Hepatocyte (in vitro differentiated cells): Measurements from ENCODE around the gene DGCR2. TPM values are rescaled to one million over a fixed set of nuclear protein-coding genes. Genes with fewer than 3 reads are reported as not detected.

ENCODE experiments used
- DNase-seq: peaks from one replicate; pipeline ENCODE4 v3.0.0-alpha.2; 2016; ENCODE audit warnings: low spot score
- H2AFZ ChIP-seq: fragments of 200-600 bp; sonication (generic); 2 replicates; pipeline ENCODE4 v1.6.0; 2016; ENCODE audit warnings: antibody characterized with exemption, mild to moderate bottlenecking
- H3K27ac ChIP-seq: fragments of 200-600 bp; sonication (generic); 2 replicates; pipeline ENCODE4 v1.5.1; 2016; ENCODE audit warnings: mild to moderate bottlenecking
- H3K27me3 ChIP-seq: fragments of 200-600 bp; sonication (generic); 2 replicates; pipeline ENCODE4 v1.6.1; 2016
- H3K36me3 ChIP-seq: fragments of 200-600 bp; sonication (generic); replicated peaks from 2 replicates; pipeline ENCODE4 v1.5.1; 2016; ENCODE audit warnings: low read depth; ENCODE audit not compliant: insufficient read depth
- H3K4me1 ChIP-seq: fragments of 200-600 bp; sonication (generic); 2 replicates; pipeline ENCODE4 v1.5.1; 2016; ENCODE audit warnings: mild to moderate bottlenecking, moderate library complexity; ENCODE audit not compliant: insufficient read depth
- H3K4me2 ChIP-seq: fragments of 200-600 bp; sonication (generic); 2 replicates; pipeline ENCODE4 v1.6.0; 2016
- H3K4me3 ChIP-seq: fragments of 200-600 bp; sonication (generic); 2 replicates; pipeline ENCODE4 v1.5.1; 2016; ENCODE audit warnings: mild to moderate bottlenecking
- H3K79me2 ChIP-seq: fragments of 200-600 bp; sonication (generic); 2 replicates; pipeline ENCODE4 v1.6.0; 2017; ENCODE audit warnings: mild to moderate bottlenecking
- H3K9me2 ChIP-seq: fragments of 200-600 bp; sonication (generic); replicated peaks from 2 replicates; pipeline ENCODE4 v1.6.0; 2017; ENCODE audit warnings: mild to moderate bottlenecking; ENCODE audit not compliant: insufficient read depth
- H3K9me3 ChIP-seq: fragments of 200-600 bp; sonication (generic); 2 replicates; pipeline ENCODE4 v1.5.1; 2016; ENCODE audit warnings: low read depth, mild to moderate bottlenecking
- H4K20me1 ChIP-seq: fragments of 200-600 bp; sonication (generic); 2 replicates; pipeline ENCODE4 v1.6.0; 2016; ENCODE audit warnings: mild to moderate bottlenecking; ENCODE audit not compliant: insufficient read depth, poor library complexity, severe bottlenecking
- EZH2 ChIP-seq: fragments of 200-600 bp; sonication (generic); IDR thresholded peaks from 2 replicates; pipeline ENCODE4 v1.6.1; 2016; ENCODE audit warnings: antibody characterized with exemption, mild to moderate bottlenecking, borderline replicate concordance
- EZH2phosphoT487 ChIP-seq: fragments of 200-600 bp; sonication (generic); IDR thresholded peaks from one replicate; pipeline ENCODE4 v1.6.1; 2018; ENCODE audit warnings: antibody characterized with exemption, mild to moderate bottlenecking, low read depth, moderate library complexity; ENCODE audit not compliant: unreplicated experiment, severe bottlenecking
- WGBS: methylation state at CpG from one replicate; pipeline ENCODE4 v1.1.6; 2016; ENCODE audit warnings: low lambda C conversion rate; ENCODE audit errors: missing lambda C conversion rate; 5-methylcytosine and 5-hydroxymethylcytosine counted together
- polyA plus RNA-seq: library from polyadenylated mRNA; unstranded; fragments of >200 nt; fragmentation: Nextera tagmentation; extraction: Ambion mirVana; gene quantifications from 2 replicates; pipeline ENCODE4 v1.2.1, GENCODE V29; 2016
- total RNA-seq: library from RNA; depleted of rRNA; stranded (reverse); fragments of >200 nt; gene quantifications from 2 replicates; pipeline ENCODE4 v1.2.3, GENCODE V29; 2014
- TF ChIP-seq, protein P1 (sequence below): fragments of 200-600 bp; sonication (generic); IDR thresholded peaks from 2 replicates; pipeline ENCODE4 v1.5.1; 2016; ENCODE audit warnings: antibody characterized with exemption, mild to moderate bottlenecking; ENCODE audit not compliant: poor library complexity

The DGCR2 gene, protein sequence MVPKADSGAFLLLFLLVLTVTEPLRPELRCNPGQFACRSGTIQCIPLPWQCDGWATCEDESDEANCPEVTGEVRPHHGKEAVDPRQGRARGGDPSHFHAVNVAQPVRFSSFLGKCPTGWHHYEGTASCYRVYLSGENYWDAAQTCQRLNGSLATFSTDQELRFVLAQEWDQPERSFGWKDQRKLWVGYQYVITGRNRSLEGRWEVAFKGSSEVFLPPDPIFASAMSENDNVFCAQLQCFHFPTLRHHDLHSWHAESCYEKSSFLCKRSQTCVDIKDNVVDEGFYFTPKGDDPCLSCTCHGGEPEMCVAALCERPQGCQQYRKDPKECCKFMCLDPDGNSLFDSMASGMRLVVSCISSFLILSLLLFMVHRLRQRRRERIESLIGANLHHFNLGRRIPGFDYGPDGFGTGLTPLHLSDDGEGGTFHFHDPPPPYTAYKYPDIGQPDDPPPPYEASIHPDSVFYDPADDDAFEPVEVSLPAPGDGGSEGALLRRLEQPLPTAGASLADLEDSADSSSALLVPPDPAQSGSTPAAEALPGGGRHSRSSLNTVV
- 45.2 and 61.5 TPM in 2 replicates for total RNA-seq
- 62.4 and 67.2 TPM in 2 replicates for polyA plus RNA-seq

DNA sequence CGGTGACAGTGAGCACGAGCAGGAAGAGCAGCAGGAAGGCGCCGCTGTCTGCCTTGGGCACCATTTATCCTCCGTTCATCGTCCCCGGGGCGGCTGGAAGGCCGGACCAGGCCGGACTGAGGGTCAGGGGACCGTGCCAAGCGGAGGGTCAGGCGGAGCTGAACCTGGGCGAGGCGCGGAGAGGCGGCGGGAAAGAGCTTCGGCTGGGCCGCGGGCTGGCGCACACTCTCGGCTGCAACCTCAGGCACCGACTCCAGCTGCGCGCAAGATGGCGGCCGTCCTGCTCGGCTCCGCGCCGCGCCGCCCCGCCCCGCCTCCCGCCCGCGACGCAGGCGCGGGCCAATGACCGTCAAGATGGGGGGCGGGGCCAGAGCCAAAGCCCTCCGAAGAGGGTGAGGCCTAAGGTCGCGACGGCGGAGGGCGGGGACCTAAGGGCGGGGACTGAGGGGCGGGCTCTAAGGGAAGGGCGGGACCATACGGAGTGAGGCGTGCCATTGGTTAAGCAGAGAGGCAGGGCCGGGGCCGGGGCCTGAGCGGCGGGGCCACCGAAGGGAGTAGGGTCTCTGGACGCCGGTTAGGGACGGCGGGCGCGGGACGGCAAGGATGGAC, at the start of gene DGCR2:
Gene DGCR2 (minus strand): TSS at position 270 of the 609 bp plus-strand sequence. CDS start 206 bp downstream, at position 64.
- no peaks in the 10 kb centered on the region for H3K36me3 ChIP-seq
- H3K9me3 ChIP-seq = no peaks in the 10 kb centered on the region
- no peaks in the 10 kb centered on the region for H3K9me2 ChIP-seq
- peak; percentile 100 for DNase-seq
- H3K27me3 ChIP-seq = no peaks in the 10 kb centered on the region
- peak within 1 kb of the TSS; percentile 95 for H3K27ac ChIP-seq
- peak within 1 kb of the TSS; percentile 94 for H2AFZ ChIP-seq
- H3K4me3 ChIP-seq = peak within 1 kb of the TSS; percentile 68
- TF ChIP-seq, protein P1, sequence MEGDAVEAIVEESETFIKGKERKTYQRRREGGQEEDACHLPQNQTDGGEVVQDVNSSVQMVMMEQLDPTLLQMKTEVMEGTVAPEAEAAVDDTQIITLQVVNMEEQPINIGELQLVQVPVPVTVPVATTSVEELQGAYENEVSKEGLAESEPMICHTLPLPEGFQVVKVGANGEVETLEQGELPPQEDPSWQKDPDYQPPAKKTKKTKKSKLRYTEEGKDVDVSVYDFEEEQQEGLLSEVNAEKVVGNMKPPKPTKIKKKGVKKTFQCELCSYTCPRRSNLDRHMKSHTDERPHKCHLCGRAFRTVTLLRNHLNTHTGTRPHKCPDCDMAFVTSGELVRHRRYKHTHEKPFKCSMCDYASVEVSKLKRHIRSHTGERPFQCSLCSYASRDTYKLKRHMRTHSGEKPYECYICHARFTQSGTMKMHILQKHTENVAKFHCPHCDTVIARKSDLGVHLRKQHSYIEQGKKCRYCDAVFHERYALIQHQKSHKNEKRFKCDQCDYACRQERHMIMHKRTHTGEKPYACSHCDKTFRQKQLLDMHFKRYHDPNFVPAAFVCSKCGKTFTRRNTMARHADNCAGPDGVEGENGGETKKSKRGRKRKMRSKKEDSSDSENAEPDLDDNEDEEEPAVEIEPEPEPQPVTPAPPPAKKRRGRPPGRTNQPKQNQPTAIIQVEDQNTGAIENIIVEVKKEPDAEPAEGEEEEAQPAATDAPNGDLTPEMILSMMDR = no peak
- TF ChIP-seq EZH2phosphoT487 = no peak
- TF ChIP-seq EZH2 = no peak
- WGBS = 0% methylated on average over 16 of the region's 67 CpGs
- H3K4me2 ChIP-seq = peak within 1 kb of the TSS; percentile 96
- H3K4me1 ChIP-seq = peaks cover 15% of the 10 kb centered on the region
- peaks cover 44% of the 10 kb centered on the region for H4K20me1 ChIP-seq
- peaks cover 44% of the 10 kb centered on the region for H3K79me2 ChIP-seq

DNA sequence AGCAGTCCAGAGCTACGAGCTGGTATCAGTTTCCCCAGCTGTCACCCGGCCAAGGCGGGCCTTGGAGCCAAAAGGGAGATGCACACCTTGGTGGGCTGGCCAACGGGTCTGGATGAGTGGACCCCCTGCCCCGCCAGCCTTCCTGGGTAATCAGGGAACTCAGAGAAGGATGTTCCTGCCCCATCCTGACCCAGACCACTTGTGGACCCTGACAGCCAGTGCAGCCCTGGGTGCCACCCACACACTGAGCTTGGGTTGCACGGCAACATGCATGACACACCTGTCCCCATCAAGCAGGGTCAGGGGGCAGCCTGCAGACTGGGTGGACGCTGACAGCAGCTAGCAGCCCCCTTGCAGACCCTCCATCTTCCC, 47.7 kb upstream of the DGCR2 start:
- no peak overlapping the region for H3K27ac ChIP-seq
- no peaks in the 10 kb centered on the region for H3K36me3 ChIP-seq
- no peaks in the 10 kb centered on the region for H4K20me1 ChIP-seq
- no peaks in the 10 kb centered on the region for H3K9me2 ChIP-seq
- peaks cover 21% of the 10 kb centered on the region for H3K4me1 ChIP-seq
- peaks cover 34% of the 10 kb centered on the region for H3K27me3 ChIP-seq
- H3K4me3 ChIP-seq = no peak overlapping the region
- peaks cover 34% of the 10 kb centered on the region for H3K79me2 ChIP-seq
- 48% methylated on average over 6 of the region's 7 CpGs for WGBS
- no peak overlapping the region for H2AFZ ChIP-seq
- H3K9me3 ChIP-seq = no peaks in the 10 kb centered on the region
- no peak for DNase-seq
- TF ChIP-seq EZH2 (no peak), EZH2phosphoT487 (no peak)
- TF ChIP-seq, protein P1 = no peak
- peak overlapping the region; percentile 80 for H3K4me2 ChIP-seq

DNA sequence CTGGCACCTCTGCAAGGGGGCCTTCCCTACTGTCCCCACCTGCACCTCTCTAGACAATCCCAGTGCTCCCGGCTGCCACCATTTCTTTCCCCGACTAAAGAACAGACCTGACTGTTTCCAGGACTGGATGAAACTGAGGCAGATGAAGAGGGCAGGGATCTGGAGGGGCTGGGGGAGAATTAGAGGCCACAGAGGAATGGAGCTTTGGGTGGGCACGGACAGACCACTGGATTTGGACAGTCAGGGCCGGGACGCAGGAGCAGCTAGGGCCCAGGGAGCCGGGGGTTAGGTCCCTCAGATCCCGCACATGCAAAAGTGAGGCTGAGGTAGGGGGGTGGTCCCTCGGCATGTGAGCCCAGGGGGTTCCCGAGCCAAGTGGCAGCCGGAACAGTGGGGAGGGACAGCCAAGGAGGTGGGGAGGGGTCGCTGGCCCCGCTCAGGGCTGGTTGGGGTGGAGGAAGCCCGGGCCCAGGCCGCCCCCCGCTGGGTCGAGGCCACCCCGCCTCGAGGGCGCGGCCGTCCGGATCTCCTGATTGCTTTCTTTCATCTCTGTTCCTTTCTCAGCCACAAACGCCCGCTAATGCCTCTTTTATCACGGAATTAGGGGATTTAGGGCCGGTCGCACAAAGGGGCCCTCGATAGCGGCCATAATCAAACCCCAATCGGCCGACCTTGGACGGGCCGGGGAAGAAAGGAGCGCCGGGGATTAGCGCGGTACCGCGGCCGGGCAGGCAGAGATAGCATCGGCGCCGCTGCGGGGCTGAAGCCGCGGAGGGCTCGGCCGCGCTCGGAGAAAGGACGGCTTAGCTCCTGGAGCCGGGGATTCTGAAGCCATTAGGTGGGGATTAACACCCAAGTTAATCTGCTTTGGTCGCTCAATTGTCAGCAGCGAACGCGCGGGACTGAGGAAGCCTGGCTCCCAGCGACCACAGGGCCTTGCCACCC, 47.1 kb upstream of the DGCR2 start:
- Histone ChIP-seq H2AFZ (peak overlapping the region; percentile 55), H3K9me2 (no peaks in the 10 kb centered on the region), H3K36me3 (no peaks in the 10 kb centered on the region), H3K4me3 (no peak overlapping the region), H3K9me3 (no peaks in the 10 kb centered on the region), H3K4me1 (peaks cover 18% of the 10 kb centered on the region), H3K4me2 (peak overlapping the region; percentile 80), H4K20me1 (no peaks in the 10 kb centered on the region), H3K27me3 (peaks cover 34% of the 10 kb centered on the region), H3K79me2 (peaks cover 29% of the 10 kb centered on the region), H3K27ac (no peak overlapping the region)
- peak; percentile 38 for DNase-seq
- WGBS = 10% methylated on average over 47 of the region's 58 CpGs
- TF ChIP-seq EZH2 (peak; percentile 86), EZH2phosphoT487 (peak; percentile 9)
- TF ChIP-seq, protein P1 = no peak
